Duodenal mucosa (tissue), 2 donors: ENCODE data around the gene GGTLC1.

Experiments
- H3K27ac ChIP-seq: one replicate; pipeline ENCODE4 v1.7.0; 2013; ENCODE audit warnings: low read depth, low read length
- H3K27me3 ChIP-seq, 2 donors: one replicate each; pipeline ENCODE4 v1.7.0; 2013; ENCODE audit warnings: low read length in 2 of 2, control low read depth in 1 of 2; ENCODE audit not compliant: insufficient read depth in 2 of 2, control insufficient read depth in 1 of 2
- H3K36me3 ChIP-seq, 2 donors: one replicate each; pipeline ENCODE4 v1.7.0; 2013; ENCODE audit warnings: low read length in 2 of 2, control low read depth in 1 of 2; ENCODE audit not compliant: insufficient read depth in 2 of 2, control insufficient read depth in 1 of 2
- H3K4me1 ChIP-seq, 2 donors: one replicate each; pipeline ENCODE4 v1.7.0; 2013; ENCODE audit warnings: low read length in 2 of 2, control low read depth in 1 of 2; ENCODE audit not compliant: insufficient read depth in 2 of 2, control insufficient read depth in 1 of 2
- H3K4me3 ChIP-seq, 2 donors: one replicate each; pipeline ENCODE4 v1.7.0; 2013; ENCODE audit warnings: low read length in 2 of 2, low read depth in 1 of 2
- H3K9ac ChIP-seq, 2 donors: one replicate each; pipeline ENCODE4 v1.7.0; 2013; ENCODE audit warnings: low read length in 2 of 2, low read depth in 1 of 2
- H3K9me3 ChIP-seq, 2 donors: one replicate each; pipeline ENCODE4 v1.7.0; 2013; ENCODE audit warnings: low read length in 2 of 2, control low read depth in 1 of 2; ENCODE audit not compliant: control insufficient read depth in 1 of 2

GGTLC1 gene

DNA sequence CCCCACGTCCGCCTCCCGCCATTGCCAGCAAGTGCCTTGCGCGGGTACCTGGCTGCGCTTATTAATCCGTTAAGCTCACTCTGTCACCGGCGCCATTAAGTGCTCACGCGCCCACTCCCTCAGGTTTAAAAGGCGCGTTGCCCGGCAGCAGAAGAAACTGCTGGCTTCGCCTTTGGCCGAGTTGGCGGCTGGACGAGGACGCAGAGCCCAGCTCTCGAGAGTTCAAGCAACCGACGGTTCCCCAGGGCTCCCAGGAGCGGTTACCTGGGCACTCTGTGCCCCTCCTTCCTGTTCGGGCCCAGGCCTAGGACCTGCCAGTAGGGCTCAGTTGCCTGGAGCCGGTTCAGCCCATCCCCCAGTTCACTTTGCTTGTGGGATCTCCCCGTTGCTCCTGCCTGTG, at the start of gene GGTLC1:
GGTLC1 (minus strand) TSS at position 219 of the 400 bp plus-strand sequence. CDS start 2,168 bp downstream, outside the sequence.
- H3K27ac ChIP-seq: no peak within 1 kb of the TSS
- no peak within 1 kb of the TSS for H3K4me3 ChIP-seq
- H3K9ac ChIP-seq: no peak within 1 kb of the TSS

DNA sequence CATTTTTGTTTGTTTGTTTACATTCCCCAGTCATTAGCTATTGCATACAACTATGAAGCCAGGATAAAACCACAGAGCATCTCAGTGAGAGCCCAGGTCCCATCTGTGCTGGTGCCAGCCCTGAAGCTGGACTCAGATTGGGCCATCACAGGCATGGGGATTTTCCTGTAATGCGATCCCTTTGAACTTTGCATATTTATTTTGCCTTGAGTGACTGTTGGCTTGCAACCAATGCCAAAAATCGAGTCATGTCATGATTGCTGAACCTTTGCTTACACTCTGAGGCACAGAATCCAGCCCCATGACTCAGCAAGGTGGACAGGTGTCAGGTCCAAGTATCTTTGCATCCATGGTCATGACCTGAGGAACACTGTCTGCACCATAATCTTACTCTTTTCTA, 46.2 kb upstream of the GGTLC1 start:
- Histone ChIP-seq H3K36me3 (no peaks in the 10 kb centered on the region), H3K27ac (no peak overlapping the region), H3K4me1 (no peaks in the 10 kb centered on the region), H3K4me3 (no peak overlapping the region), H3K9me3 (no peaks in the 10 kb centered on the region), H3K27me3 (no peaks in the 10 kb centered on the region), H3K9ac (no peak overlapping the region)

More for the DNA sequence above, at the start of gene GGTLC1:
- no peaks in the 10 kb centered on the region for H3K27me3 ChIP-seq
- H3K4me1 ChIP-seq: no peaks in the 10 kb centered on the region
- H3K9me3 ChIP-seq: no peaks in the 10 kb centered on the region
- no peaks in the 10 kb centered on the region for H3K36me3 ChIP-seq

DNA sequence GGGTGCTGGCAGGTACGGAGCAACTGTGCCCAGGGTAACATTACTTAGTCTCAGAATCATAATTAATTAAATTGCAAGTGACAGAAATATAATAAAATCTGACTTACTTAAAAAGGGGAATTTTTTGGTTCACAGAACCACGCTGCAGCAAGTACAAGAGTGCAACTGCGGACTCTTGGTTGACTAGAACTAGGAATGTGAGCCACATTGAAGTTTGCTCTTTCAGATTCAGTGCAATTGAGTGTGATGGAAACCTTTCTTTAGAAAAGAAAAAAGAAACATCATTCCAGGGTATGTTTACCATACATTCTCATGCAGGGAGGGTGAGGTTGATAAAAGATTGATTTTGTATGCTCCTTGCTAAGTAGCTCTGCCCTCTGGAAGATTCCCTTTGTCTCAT, 45.0 kb upstream of the GGTLC1 start:
- no peak overlapping the region for H3K4me3 ChIP-seq
- no peak overlapping the region for H3K27ac ChIP-seq
- no peaks in the 10 kb centered on the region for H3K4me1 ChIP-seq
- no peaks in the 10 kb centered on the region for H3K27me3 ChIP-seq
- no peaks in the 10 kb centered on the region for H3K36me3 ChIP-seq
- no peaks in the 10 kb centered on the region for H3K9me3 ChIP-seq
- H3K9ac ChIP-seq: no peak overlapping the region

DNA sequence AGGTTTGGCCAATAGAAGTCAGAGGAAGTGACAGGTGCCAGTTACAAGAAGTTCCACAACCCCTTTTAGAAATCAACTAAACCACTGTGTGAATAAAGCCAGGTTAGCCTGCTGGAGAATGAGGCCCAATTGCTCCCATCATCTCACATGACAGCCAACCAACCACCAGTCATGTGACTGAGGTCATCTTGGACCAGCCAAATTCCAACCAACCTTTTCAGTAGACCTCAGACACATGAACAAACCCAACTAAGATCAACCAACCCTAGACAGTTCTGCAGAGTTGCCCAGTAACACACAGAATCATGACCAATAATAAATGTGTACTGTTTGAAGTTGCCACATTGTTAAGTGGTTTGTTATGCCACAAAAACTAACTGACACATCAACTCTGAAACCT, 44.6 kb upstream of the GGTLC1 start:
- no peak overlapping the region for H3K4me3 ChIP-seq
- no peaks in the 10 kb centered on the region for H3K27me3 ChIP-seq
- no peak overlapping the region for H3K27ac ChIP-seq
- H3K9ac ChIP-seq: no peak overlapping the region
- no peaks in the 10 kb centered on the region for H3K4me1 ChIP-seq
- no peaks in the 10 kb centered on the region for H3K36me3 ChIP-seq
- H3K9me3 ChIP-seq: no peaks in the 10 kb centered on the region

DNA sequence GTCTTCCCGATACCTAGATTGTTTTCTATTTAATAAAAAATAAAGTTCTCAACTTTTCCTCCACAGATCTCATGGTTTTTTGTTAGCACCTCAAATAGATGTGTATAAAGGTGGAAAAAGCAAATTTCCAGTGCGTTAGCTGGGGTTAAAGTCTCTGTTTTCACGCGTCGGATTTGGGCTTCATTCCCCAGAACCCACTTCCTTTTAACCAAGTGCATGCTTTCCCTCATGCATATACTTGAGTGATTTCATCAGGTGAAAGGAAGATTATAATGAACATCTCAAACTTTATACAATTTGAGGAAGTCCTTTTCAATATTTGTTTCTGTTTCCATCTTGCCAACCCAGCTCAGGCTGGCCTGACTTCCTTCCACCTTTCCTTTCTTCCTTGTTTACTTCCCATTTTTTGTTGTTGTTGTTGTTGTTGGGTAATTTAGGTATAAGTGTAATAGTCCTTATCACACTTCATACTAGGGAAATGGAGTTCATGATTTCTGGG, 43.9 kb upstream of the GGTLC1 start:
- Histone ChIP-seq H3K9ac (no peak overlapping the region), H3K36me3 (no peaks in the 10 kb centered on the region), H3K4me3 (no peak overlapping the region), H3K27ac (no peak overlapping the region), H3K4me1 (no peaks in the 10 kb centered on the region), H3K27me3 (no peaks in the 10 kb centered on the region), H3K9me3 (no peaks in the 10 kb centered on the region)

DNA sequence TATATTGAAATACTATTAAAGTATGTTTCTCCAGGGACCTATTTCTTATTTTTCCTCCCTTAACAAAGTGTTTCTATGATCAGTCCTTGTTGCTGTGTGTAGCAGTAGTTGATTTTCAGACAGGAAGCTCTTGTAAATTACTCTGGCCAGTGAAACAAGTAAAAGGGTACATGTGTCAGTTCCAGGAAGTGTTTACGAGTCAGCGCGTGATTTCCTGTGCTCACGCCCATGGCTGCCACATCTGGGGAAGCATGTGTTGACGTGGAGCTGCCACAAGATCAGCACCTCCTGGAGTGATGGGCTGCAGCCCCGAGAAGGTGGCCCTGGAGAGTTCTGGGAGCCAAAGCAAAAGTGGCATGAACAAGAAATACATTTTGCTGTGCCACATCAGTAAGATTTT, 38.6 kb upstream of the GGTLC1 start:
- Histone ChIP-seq H3K36me3 (no peaks in the 10 kb centered on the region), H3K9me3 (no peaks in the 10 kb centered on the region), H3K9ac (no peak overlapping the region), H3K4me1 (no peaks in the 10 kb centered on the region), H3K27me3 (no peaks in the 10 kb centered on the region), H3K4me3 (no peak overlapping the region), H3K27ac (no peak overlapping the region)

DNA sequence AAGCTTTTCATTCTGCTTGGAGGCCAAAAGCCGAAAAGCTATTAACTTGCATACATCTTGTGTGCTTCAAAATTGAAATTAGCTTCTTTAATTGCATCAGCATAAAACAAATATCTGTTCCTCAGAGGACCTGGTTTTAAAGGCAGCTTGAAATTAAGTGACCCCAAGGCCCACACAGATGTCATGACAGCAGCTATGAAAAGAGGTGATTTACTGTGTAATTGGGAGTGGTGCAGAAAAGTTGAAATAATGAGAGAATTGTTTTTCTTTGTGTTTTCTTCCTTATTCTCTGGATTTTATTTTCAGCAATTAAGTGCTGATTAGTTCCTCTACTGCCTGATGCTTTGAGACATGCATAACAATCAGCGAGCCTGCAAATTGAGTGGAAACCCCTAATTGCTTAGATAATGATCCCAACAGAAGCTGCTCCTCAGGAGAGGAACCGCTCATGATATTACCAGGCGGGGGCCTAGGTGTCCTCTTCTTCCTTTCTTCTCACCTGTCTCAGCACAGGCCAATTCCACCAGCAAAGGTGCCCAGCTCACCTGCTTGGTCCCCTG, 34.1 kb upstream of the GGTLC1 start:
- Histone ChIP-seq H3K4me3 (no peak overlapping the region), H3K9me3 (no peaks in the 10 kb centered on the region), H3K9ac (no peak overlapping the region), H3K36me3 (no peaks in the 10 kb centered on the region), H3K4me1 (no peaks in the 10 kb centered on the region), H3K27ac (no peak overlapping the region), H3K27me3 (no peaks in the 10 kb centered on the region)

DNA sequence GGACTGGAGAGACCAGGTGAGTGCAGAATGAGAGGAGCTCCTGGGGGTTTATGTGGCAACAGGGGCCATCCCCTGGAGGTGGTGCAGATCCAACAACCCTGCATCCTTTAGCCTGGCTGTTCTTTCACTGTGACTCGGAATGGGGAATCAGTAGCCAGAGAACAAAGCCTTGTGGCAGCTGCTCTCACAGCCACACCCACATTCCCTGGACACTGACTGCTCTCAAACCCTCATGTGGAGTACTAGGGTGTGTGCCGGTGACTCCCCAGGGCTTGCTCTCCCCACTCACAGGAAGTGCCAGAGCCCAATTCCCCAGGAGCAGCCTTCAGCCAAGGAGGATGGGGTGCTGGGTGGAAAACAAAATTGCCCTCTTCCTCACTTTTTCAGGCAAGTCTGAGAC, 30.2 kb upstream of the GGTLC1 start:
- Histone ChIP-seq H3K27ac (no peak overlapping the region), H3K9ac (no peak overlapping the region), H3K36me3 (no peaks in the 10 kb centered on the region), H3K27me3 (peaks cover 0 to 2% of the 10 kb centered on the region in 2 donors), H3K9me3 (no peaks in the 10 kb centered on the region), H3K4me3 (no peak overlapping the region), H3K4me1 (no peaks in the 10 kb centered on the region)

DNA sequence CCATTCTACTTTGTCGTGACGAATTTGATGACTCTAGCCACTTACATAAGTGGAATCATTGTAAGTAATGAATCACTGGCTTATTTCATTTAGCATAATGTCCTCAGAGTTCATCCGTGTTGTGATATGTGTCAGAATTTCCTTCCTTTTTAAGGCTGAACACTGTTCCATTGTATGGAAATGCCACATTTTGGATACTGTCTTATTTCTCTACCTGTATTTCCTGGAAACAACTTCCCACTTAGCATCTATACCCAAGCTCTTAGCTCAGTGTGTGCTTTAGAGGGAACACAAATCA, 28.8 kb upstream of the GGTLC1 start:
- peaks cover 0 to 2% of the 10 kb centered on the region in 2 donors for H3K27me3 ChIP-seq
- no peak overlapping the region for H3K4me3 ChIP-seq
- no peaks in the 10 kb centered on the region for H3K4me1 ChIP-seq
- H3K36me3 ChIP-seq: no peaks in the 10 kb centered on the region
- no peaks in the 10 kb centered on the region for H3K9me3 ChIP-seq
- no peak overlapping the region for H3K9ac ChIP-seq
- H3K27ac ChIP-seq: no peak overlapping the region

DNA sequence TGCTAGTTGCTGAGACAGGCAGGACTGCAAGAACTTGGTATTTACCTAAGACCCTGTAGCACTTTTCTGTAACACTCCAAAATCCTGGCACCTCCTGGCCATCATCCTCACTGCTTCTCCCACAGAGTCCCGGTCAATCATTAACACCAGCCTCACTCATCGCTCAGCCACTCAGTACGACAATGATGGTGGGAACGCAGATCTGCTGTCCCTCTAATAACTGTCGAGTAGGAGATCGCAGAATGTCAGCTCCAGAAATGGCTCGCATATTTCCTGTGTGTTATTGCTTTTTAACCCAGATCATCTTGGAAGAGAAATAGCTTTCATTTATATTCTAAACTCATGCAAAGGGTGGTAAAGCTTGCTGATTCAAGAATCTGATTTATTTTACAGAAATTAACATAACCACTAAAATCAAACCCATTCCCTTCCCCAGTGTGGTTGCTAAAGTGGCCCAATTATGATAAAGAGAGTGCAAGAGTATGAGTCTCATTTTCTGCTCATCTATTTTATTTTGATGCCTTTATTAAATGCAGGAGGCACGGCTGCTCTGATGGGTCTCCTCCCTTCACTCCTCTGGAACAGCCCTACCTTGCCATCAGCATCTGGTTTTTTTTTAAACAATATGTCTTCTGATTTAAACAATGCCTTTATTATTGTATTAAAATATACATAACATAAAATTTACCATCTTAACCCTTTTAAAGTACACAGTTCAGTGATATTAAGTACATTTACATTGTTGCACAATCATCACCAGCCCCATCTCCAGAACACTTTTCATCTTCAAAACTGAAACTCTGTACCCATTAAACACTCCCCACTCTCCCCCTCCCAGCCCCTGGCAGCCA, 28.3 kb upstream of the GGTLC1 start:
- no peaks in the 10 kb centered on the region for H3K4me1 ChIP-seq
- H3K27ac ChIP-seq: no peak overlapping the region
- H3K9me3 ChIP-seq: no peaks in the 10 kb centered on the region
- peaks cover 0 to 2% of the 10 kb centered on the region in 2 donors for H3K27me3 ChIP-seq
- H3K36me3 ChIP-seq: no peaks in the 10 kb centered on the region
- H3K9ac ChIP-seq: no peak overlapping the region
- no peak overlapping the region for H3K4me3 ChIP-seq
